HG02610 (cell line): Measurements from ENCODE around the gene FNDC4.
"Not testable (repeated sequence)": the region's sequence is repeated elsewhere in the genome, so short reads cannot be mapped to it uniquely, and the experiment has no call there.

Experiments used
- ATAC-seq: cut with Tn5 transposase; IDR thresholded peaks from one replicate; pipeline ENCODE4 v1.9.1; 2021; ENCODE audit warnings: mild to moderate bottlenecking, moderate library complexity; ENCODE audit not compliant: unreplicated experiment

FNDC4 gene, protein sequence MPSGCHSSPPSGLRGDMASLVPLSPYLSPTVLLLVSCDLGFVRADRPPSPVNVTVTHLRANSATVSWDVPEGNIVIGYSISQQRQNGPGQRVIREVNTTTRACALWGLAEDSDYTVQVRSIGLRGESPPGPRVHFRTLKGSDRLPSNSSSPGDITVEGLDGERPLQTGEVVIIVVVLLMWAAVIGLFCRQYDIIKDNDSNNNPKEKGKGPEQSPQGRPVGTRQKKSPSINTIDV

DNA sequence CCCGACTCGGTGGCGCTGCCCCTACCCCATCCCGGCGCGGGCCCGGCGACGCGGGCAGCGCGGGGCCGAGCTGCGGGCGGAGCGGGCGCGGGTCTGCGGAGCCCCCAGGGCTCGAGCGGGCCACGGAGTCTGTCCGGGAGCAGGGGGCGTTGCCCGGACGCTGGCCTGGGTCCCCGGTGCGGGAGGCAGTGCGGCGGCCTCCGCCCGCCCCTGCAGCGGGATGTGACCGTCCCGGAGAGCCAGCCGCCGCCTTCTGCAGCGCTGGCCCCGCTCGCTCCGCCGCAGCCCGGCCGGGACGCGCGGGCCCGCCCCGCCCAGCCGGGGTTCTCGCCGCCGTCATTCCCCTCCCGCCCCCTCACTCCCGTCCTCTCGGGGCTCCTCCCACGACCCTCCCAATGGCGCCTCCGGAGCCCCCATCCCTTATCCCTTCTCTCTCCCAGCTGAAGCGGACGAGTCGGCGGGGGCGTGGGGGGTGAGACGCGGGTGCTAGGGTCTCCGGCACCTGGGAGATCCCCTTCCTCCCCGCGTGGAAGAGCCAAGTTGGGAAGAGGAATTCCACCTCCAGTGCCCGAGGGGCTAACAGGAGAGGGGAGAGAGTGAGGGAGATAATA, at the start of gene FNDC4:
FNDC4 (minus strand) TSS at position 257 of the 611 bp plus-strand sequence. CDS start 521 bp downstream, outside the sequence.
- ATAC-seq = no peak

GRCh38 chr2:27544143-27544821, 49.3 kb upstream of the FNDC4 start:
- no peak for ATAC-seq

DNA sequence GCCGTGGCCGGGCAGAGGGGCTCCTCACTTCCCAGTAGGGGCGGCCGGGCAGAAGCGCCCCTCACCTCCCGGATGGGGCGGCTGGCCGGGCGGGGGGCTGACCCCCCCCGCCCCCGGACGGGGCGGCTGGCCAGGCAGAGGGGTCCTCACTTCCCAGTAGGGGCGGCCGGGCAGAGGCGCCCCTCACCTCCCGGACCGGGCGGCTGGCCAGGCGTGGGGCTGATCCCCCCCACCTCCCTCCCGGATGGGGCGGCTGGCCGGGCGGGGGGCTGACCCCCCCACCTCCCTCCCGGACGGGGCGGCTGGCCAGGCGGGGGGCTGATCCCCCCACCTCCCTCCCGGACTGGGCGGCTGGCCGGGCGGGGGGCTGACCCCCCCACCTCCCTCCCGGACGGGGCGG, 44.6 kb upstream of the FNDC4 start:
- ATAC-seq = not testable (repeated sequence)

- not testable (repeated sequence) for ATAC-seq
Measured at GRCh38 chr2:27538839-27539450, 43.9 kb upstream of the FNDC4 start.

DNA sequence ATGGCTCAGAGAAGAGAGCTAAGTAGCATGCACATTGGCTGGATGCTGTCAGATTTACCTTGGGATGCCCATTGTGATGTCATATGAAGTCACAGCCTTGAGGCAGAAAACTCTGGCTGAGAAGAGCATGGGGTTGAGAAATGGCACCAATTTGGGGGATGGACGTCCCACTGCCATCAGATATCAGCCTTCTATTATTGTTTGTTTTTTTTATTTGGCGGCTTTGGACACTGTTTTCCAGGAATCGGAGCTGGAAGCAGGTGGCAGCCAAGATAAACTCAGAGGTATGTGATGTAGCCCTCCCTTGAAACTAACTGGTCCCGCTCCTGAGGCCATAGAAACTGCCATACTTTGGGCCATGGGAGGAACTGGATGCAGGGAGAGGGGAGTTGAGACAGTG, 42.3 kb upstream of the FNDC4 start:
- no peak for ATAC-seq

- ATAC-seq = no peak
Measured at GRCh38 chr2:27531983-27532382, 37.0 kb upstream of the FNDC4 start.

GRCh38 chr2:27527182-27527581, 32.2 kb upstream of the FNDC4 start:
- no peak for ATAC-seq

- ATAC-seq = no peak
Measured at GRCh38 chr2:27522400-27522945, 27.5 kb upstream of the FNDC4 start.

- no peak for ATAC-seq
Measured at GRCh38 chr2:27520316-27520715, 25.3 kb upstream of the FNDC4 start.

GRCh38 chr2:27518782-27519113, 23.7 kb upstream of the FNDC4 start:
- ATAC-seq = no peak

GRCh38 chr2:27518113-27518781, 23.2 kb upstream of the FNDC4 start:
- ATAC-seq = no peak

DNA sequence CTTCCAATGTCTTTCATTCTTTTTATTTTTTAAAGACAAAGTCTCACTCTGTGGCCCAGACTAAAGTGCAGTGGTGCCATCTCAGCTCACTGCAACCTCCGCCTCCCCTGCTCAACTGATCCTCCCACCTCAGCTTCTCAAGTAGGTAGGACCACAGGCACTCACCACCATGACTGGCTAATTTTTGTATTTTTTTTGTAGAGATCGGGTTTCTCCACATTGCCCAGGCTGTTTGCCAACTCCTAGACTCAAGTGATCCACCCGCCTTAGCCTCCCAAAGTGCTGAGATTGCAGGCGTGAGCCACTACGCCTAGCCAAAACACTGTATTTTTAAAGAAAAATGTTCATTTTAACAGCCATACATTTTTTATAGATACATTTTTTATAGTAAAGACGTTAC, 14.3 kb upstream of the FNDC4 start:
- ATAC-seq = no peak

DNA sequence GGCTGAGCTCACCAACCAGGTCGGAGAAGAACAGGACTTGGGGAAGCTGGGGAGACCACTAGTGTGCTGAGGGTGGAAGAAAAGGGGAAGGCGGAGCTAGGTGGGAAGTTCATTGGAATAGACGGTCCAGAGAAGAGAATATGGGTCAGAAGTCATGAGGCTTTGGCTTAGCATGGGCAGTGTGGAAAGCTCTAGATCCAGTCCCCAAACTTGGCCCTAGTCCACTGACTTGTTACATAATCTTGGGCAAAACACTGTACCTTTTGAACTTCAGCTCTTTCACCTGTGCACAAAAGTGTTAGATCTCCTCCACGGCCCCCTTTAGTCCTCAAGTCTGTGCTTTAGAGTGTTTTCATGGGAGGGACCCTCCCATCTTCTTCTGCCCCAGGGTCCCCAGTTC, 12.3 kb upstream of the FNDC4 start:
- ATAC-seq = no peak

- no peak for ATAC-seq
Measured at GRCh38 chr2:27506587-27506986, 11.6 kb upstream of the FNDC4 start.

DNA sequence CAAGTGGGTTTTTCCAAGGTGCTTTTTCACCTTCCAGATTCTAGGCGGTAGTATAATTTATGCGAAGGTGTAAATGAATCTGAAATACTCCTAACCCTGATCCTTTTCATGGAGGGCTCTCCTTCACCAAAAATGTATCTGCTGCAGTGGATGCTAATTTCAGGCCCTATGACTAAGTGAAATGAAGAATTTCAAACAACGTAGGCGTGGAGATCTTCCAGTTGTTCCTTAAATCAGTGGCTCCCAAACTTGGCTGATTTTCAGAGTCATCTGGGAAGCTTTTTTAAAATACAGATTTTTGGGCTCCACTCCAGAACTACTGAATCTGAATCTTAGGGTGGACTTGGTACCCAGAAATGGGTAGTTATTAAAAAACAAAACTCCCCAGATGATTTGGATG, 7.1 kb upstream of the FNDC4 start:
- ATAC-seq = no peak

GRCh38 chr2:27501042-27501441, 6.0 kb upstream of the FNDC4 start:
- no peak for ATAC-seq

DNA sequence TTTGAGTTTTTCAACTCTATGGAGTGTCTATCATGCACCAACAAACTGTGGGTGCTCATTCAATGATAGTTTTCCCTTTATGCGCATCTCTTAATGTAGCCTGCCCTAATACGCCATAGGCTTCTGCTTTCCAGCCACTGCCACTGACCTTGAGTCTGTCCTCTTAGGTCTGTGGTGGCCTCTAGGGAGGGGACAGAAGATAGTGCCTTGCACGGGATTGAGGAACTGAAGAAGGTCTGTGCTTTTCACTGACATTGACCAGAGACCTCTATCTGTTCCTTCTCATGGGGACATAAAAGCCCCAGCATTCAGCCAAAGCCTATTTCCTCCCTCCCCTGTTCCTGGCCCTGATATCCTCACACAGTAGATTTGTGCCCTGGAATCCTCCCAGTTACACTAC, 4.0 kb upstream of the FNDC4 start:
- ATAC-seq = no peak

- no peak for ATAC-seq
Measured at GRCh38 chr2:27497288-27497627, 2.3 kb upstream of the FNDC4 start.

DNA sequence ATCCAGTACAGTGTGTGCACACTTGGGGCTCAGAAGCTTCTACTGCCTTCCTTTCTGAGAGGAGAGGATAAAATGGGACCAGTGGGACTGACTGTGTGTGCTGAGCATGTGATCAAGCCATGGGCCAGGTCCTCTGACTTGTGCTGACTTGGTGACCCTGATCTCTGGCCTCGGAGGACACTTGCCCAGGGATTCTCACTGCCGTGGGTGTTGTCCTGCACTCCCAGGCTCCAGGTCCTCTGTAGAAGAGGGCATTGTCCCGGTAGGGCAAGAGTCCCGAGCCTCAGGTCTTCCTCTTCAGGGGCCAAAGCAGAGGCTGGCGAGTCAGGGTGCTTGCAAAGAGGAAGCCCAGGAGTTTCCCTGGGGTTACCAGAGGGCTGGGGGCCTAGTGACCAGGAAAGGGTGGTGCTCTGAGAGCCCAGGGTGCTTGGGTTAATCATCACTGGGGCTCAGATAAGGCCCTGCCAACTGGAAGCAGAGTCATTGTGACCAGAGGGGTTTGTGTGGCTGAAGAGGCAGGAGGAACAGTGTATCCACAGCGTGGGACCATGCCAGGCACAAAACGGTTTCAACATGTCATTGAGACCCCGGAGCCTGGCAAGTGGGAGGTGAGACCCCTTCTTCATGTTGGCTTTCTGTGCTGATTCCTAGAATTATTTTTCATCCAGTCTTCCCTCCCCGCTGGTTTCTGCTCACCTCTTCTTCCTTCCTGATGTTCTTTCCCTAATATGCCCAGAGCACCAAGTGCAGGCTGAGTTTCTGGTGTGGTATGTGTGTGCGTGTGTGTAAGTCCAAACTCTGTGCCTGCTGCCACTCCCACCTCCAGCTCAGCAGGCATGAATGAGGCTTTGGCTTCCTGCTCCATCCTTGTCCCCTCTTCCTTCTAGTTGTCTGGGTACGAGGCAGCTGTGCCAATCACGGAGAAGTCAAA, 1.6 kb upstream of the FNDC4 start, which contains the start of gene GCKR:
GCKR (plus strand) TSS at position 483 of the 931 bp plus-strand sequence; CDS start at position 549, 66 bp downstream.
- no peak for ATAC-seq

DNA sequence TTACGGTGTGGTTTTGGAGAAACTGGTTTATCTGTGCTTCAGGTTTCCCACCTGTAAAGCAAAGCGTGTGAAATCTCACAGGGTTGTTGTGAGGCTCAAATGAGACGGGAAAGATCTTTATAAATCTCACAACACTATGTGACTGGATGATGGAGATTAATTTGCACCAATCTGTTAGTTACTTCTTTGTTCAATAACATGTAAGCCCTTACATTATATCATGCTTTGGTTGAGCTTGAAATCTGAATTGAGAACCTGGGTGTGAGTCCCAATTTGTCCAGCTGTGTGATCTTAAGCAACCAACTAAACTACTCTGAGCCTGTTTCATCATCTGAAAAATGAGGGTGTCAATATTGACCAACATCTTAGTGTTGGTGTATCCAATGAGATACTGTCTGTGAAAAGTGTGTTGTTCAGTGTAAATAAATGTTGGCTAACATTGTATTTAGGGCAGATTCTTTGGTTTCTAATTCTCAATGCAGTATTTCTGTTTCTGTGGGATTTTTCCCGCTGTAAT, 898 bp upstream of the FNDC4 start:
- ATAC-seq = no peak
